Rectal smooth muscle tissue (tissue), 1 donor: ENCODE results near the gene IFI35.
A peak's percentile ranks its signal among the peaks of the same experiment; 100 is the strongest.

Experiments
- H3K27ac ChIP-seq: one replicate; pipeline ENCODE4 v1.7.0; 2013; ENCODE audit warnings: low read depth, low read length, inconsistent platforms
- H3K27me3 ChIP-seq: one replicate; pipeline ENCODE4 v1.7.0; 2013; ENCODE audit warnings: low read length; ENCODE audit not compliant: control insufficient read depth, insufficient read depth
- H3K36me3 ChIP-seq: one replicate; pipeline ENCODE4 v1.7.0; 2013; ENCODE audit warnings: low read length; ENCODE audit not compliant: control insufficient read depth, insufficient read depth
- H3K4me1 ChIP-seq: one replicate; pipeline ENCODE4 v1.7.0; 2013; ENCODE audit warnings: low read length; ENCODE audit not compliant: control insufficient read depth, insufficient read depth
- H3K4me3 ChIP-seq: one replicate; pipeline ENCODE4 v1.7.0; 2013; ENCODE audit warnings: low read length
- H3K9ac ChIP-seq: one replicate; pipeline ENCODE4 v1.7.0; 2013; ENCODE audit warnings: low read length

Gene IFI35

DNA sequence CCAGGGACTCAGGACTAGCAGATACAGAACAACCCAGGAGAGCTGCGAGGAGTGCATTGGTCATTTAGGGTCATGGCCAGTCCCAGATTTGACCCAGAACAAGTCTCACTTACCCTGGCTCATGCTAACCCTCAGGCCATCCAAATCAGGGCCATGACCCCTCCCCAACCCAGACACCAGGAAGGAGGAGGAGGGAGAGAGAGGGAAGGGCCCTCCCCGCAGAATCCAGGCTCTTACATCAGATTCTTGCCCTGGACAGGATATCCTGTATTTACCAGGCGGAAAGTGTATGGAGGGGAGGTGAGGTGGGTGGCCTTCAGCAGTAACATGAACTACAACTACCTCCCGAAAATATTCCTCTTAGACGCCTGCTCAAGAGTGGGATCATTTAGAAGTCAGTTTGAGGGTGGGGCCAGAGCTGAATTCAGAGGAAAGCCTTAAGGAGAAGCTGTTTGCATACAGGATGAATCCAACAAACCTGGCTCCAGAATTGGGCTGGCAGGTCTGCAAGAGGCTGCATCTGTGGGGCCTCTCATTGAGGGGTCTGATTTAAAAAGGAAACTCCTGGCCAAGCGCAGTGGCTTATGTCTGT, 13.5 kb downstream of the IFI35 start:
- Histone ChIP-seq H3K4me1 (peaks cover 13% of the 10 kb centered on the region), H3K4me3 (no peak overlapping the region), H3K27ac (peak overlapping the region; percentile 50), H3K9ac (no peak overlapping the region), H3K27me3 (no peaks in the 10 kb centered on the region), H3K36me3 (peaks cover 8% of the 10 kb centered on the region)

DNA sequence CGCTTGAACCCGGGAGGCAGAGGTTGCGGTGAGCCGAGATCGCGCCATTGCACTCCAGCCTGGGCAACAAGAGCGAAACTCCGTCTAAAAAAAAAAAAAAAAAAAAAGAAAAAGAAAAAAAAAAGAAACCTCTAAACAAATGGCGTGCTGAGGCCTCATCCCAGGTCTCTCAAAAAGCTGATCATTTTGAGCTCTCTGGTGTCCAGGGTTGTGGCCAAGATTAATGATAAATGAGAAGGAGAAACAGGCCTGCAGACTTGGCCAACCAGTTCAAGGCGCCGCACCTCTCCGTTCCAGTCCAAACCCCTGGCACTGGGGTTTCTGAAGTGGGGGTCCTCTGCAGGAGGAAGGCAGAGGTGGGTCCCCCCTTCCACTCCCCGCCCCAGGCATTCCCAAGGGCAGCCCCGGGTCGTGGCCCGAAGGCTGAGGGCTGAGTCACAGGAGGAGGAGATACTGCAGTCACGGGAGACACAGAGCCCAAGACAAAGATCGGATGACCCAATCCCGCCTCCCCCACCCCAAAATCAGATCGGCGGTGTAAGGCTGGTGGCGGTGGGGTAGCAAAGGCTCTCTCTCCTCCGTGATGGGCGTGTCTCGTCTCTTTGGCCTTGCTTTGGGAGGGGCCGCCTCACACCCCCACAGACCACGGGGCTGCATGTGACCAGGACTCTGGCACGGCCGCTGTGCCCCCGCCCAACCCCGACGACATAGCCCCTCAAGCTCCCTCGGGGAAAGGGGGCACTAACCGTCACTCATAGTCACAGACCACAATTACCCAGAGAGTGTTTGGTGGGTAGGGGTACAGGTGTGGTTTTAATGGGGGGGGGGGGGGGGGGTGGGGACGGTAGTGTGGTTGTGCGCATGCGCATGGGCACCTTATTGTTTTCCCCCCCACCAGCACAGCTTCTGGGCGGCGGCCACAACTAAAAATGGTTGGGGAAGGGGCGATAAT, 14.5 kb downstream of the IFI35 start:
- no peaks in the 10 kb centered on the region for H3K27me3 ChIP-seq
- H3K9ac ChIP-seq, result peak overlapping the region; percentile 70
- H3K36me3 ChIP-seq, result peaks cover 8% of the 10 kb centered on the region
- peak overlapping the region; percentile 99 for H3K4me3 ChIP-seq
- H3K4me1 ChIP-seq, result peaks cover 13% of the 10 kb centered on the region
- H3K27ac ChIP-seq, result peak overlapping the region; percentile 82

DNA sequence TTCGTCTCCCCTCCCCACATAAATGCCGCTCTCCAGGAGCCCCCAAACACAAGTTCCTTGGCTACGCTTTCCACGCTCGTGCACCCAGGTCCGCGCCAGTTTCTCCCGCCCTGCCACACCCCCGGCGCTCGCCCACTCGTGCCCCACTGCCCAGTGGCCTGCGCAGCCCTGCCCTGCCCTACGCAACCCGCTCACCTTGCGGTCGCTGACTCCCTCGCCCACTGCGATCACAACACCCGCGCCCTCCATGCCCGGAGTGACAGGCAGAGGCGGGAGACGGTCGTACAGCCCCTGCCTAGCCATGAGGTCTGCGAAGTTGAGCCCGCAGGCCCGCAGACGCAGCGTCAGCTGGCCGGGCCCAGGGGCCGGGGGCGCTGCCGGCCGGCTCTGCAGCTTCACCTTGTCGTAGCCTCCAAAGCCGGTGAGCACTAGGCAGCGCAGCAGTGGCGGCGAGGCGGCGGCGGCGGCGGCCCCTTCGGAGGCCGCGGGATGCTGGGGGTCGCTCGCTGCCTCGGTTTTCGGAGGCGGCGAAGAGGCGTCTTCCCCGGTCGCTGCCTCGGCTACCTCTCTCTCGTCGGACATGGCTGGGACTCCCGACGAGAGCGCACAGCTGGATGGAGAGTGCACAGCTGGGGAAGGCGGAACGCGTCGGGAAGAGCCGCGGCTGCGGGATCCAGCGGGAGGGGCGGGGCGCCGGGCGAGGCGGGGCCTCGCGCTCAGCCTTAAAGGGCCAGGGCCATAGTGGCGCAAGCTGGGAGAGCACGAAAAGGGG, 15.3 kb downstream of the IFI35 start, which contains the start of gene VAT1:
Gene VAT1 (minus strand): TSS at position 645 of the 772 bp plus-strand sequence. CDS start 63 bp downstream, at position 582.
- peaks cover 8% of the 10 kb centered on the region for H3K36me3 ChIP-seq
- no peaks in the 10 kb centered on the region for H3K27me3 ChIP-seq
- H3K9ac ChIP-seq, result peak within 1 kb of the TSS; percentile 70
- peak within 1 kb of the TSS; percentile 99 for H3K4me3 ChIP-seq
- H3K27ac ChIP-seq, result peak within 1 kb of the TSS; percentile 82
- peaks cover 13% of the 10 kb centered on the region for H3K4me1 ChIP-seq

DNA sequence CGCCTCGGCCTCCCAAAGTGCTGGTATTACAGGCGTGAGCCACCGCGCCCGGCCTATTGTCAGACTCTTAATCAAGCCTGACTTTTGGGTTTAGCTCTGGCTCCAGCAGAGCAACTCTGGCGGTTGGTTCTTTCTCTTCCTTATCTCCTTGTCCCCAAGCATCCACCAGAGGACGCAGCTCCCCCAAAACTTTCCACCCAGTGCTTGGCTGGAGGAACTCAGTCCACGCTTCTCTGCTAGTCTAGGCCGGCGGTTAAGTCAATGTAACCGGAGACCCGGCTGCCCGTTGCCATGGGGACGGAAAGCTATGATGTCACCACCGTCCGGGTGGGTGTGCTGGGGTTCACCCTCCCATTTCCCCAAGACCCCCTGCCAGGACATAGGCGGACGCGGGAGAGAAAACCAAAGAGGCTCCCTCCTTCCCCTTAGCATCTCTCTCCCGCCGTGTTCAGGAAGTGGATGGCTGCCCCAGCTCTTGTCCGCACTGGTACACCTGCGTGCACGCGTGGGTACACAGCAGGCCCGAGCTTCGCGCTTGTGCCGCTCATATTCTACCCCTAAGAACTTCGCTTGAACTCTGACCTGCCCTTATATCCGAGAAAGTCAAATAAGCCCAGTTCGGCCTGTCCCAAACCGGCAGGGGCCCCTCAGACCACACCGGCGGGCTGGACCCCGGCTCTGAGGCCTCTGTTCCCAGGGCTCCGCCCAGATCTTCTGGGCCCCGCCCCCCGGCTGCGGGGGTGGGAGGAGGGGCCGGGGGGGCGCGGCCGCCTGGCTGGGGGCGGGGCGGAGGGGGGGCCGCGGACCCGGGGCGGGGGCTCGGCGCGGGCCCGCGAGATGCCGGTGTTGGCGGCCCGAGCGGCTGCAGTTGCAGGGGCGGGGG, 18.1 kb downstream of the IFI35 start, which contains the start of gene RND2:
Gene RND2 (plus strand): TSS at position 825 of the 883 bp plus-strand sequence. CDS start 117 bp downstream, outside the sequence.
- Histone ChIP-seq H3K36me3 (no peaks in the 10 kb centered on the region), H3K9ac (peak within 1 kb of the TSS; percentile 54), H3K27ac (peak within 1 kb of the TSS; percentile 70), H3K4me1 (peaks cover 6% of the 10 kb centered on the region), H3K4me3 (peak within 1 kb of the TSS; percentile 78), H3K27me3 (no peaks in the 10 kb centered on the region)

DNA sequence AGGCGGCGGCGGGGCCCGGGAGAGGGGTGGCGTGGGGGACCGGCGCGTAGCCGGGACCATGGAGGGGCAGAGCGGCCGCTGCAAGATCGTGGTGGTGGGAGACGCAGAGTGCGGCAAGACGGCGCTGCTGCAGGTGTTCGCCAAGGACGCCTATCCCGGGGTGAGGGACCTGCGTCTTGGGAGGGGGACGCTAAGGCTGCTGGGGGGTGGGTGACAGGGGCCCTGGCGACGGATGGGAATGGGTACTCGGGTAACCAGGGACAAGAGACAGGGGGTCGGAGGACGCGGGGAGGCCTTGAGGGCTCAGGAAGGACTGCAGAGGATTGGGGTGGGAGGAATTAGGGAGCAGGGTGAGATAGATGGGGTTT, 18.7 kb downstream of the IFI35 start:
- H3K4me1 ChIP-seq, result peaks cover under 1% of the 10 kb centered on the region
- no peaks in the 10 kb centered on the region for H3K27me3 ChIP-seq
- H3K27ac ChIP-seq, result no peak overlapping the region
- H3K9ac ChIP-seq, result no peak overlapping the region
- peak overlapping the region; percentile 45 for H3K4me3 ChIP-seq
- H3K36me3 ChIP-seq, result no peaks in the 10 kb centered on the region

DNA sequence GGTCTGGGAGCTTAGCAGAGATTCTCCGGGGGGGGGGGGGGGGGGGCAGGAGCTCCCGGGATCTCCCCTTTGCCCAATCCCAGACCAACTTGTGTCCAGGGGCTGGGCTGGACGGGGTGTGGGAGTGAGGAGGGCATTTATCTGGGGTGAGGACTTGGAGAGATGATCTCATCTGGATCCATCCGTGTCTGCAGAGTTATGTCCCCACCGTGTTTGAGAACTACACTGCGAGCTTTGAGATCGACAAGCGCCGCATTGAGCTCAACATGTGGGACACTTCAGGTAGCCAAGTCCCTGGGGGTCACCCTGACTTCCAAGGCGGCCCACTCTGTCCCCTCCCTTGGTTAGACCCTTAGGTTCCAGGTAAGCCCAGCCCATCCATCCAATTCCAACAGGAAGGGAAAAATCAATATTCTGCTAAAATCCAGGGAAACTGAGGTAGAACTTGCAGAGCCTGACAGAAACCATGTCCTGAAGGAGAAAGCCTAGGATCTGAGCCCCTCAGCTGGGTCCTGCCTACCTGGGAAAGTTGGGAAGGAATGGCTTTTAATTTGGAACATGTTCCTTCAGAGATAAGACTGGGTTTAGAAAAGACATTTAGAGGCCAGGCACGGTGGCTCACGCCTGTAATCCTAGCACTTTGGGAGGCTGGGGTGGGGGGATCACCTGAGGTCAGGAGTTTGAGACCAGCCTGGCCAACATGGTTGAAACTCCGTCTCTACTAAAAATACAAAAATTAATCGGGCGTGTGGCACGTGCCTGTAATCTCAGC, 19.4 kb downstream of the IFI35 start:
- H3K4me1 ChIP-seq, result no peaks in the 10 kb centered on the region
- H3K4me3 ChIP-seq, result no peak overlapping the region
- no peaks in the 10 kb centered on the region for H3K27me3 ChIP-seq
- no peak overlapping the region for H3K9ac ChIP-seq
- no peak overlapping the region for H3K27ac ChIP-seq
- no peaks in the 10 kb centered on the region for H3K36me3 ChIP-seq

DNA sequence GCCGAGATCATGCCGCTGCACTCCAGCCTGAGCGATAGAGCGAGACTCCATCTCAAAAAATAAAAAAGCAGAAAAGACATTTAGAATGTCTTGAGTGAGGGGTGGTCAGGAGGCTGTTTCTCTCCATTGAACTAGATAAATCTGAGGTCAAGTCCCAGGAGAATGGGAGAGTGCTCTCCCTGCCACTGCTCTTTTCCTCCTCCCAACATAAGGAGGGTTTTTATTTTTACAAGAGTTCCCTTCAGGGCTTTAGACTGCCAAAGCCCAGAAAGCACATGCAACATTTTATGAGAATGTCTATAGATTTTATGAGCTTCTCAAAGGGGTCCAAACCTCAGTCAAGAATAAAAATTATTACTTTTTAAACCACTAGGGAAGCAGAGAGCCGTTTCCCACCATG, 20.0 kb downstream of the IFI35 start:
- no peak overlapping the region for H3K9ac ChIP-seq
- H3K4me1 ChIP-seq, result no peaks in the 10 kb centered on the region
- no peak overlapping the region for H3K4me3 ChIP-seq
- no peaks in the 10 kb centered on the region for H3K36me3 ChIP-seq
- no peak overlapping the region for H3K27ac ChIP-seq
- no peaks in the 10 kb centered on the region for H3K27me3 ChIP-seq

DNA sequence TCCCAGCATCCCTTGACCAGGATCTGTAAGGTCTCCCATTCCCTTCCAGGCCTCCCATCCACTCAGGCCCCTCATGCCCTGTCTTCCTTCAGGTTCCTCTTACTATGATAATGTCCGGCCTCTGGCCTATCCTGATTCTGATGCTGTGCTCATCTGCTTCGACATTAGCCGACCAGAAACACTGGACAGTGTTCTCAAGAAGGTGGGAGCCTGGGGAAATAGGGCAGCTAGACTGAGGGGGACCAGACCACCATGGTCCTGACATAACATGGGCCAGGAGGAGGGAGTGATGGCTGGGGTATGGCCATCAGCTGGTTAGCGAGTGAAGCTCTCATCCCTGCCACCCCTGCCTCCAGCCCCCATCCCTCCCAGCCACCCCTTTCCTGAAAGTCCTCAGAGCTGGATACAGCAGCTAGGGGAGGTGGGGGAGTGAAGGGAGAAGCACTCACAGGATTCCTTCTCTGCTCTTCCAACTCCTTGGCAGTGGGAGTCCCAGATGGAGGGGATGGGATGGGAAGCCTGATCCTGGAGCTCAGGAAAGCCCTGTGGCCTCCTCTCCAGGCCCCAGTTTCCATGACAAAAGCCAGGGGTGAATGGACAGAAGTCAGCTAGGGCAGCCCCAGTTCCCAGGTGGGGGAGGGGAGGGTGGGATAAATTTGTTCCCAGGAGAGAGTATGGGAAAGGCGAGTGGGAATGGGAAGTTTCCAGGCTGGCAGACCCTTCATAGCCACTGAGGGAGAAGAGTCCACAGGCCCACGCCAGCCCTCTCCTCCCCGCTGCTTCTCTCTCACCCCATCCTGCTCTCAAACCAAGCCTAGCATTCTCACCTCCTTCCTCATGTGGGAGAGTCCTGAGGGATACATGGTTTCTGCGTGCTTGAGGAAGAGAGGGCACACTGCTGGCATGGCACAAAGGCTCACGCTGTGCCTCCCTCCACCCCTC, 20.8 kb downstream of the IFI35 start:
- Histone ChIP-seq H3K4me1 (no peaks in the 10 kb centered on the region), H3K27ac (no peak overlapping the region)

DNA sequence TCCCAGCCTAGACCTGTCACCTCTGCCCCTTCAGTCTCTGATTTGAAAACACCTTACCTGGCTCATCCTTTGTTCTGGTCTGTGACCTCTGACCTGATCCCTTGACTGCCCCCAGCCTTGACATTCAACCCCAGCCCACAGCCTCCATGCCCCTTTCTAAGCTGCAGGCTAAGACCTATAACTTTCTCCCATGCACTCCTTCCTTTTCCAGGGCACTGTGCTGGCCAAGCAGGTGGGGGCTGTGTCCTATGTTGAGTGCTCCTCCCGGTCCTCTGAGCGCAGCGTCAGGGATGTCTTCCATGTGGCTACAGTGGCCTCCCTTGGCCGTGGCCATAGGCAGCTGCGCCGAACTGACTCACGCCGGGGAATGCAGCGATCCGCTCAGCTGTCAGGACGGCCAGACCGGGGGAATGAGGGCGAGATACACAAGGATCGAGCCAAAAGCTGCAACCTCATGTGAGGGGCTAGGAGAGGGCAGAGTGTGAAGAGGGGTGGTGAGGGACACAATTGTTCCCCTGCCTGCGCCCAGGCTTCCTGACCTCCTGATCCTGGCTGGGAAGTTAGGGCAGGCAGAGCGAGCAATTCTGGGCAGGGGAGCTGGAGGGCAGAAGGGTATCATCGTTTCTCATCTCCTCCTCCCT, 21.8 kb downstream of the IFI35 start:
- Histone ChIP-seq H3K36me3 (no peaks in the 10 kb centered on the region), H3K4me3 (no peak overlapping the region), H3K27me3 (no peaks in the 10 kb centered on the region), H3K4me1 (no peaks in the 10 kb centered on the region), H3K9ac (no peak overlapping the region), H3K27ac (no peak overlapping the region)

More for the DNA sequence above, 20.8 kb downstream of the IFI35 start:
- H3K4me3 ChIP-seq, result no peak overlapping the region
- H3K9ac ChIP-seq, result no peak overlapping the region
- no peaks in the 10 kb centered on the region for H3K36me3 ChIP-seq
- no peaks in the 10 kb centered on the region for H3K27me3 ChIP-seq

DNA sequence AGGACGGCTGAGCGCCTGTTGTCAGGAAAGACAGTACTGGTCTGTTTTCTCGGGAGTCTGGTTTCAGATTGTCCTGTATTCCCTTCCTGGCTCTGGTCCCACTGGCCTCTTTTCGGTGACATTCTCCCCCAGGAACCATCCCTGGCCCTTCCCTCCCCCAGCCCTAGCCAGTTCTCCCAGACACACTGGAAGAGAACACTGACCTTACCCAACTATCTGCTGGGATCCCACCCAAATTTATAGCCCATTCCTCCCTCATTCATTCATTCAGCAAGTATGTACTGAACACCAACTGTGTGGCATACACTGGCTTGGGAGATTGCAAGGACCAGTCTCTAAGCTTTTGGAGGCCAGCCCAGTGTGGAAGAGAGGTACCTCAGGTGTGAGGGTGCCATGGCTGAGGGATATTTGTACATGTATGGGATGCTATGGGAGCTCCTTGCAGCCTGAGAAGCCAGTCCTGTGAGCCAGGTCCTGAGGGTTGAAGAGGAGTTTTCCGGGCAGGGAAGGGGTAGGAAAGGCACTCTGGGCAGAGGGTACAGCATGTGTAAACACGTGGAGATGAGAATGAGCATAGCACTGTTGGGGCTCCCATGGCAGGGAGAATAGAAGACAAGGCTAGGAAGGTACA, 23.7 kb downstream of the IFI35 start:
- Histone ChIP-seq H3K9ac (no peak overlapping the region), H3K27ac (no peak overlapping the region)

More for the DNA sequence above, 23.7 kb downstream of the IFI35 start:
- no peak overlapping the region for H3K4me3 ChIP-seq
- H3K4me1 ChIP-seq, result no peaks in the 10 kb centered on the region
- no peaks in the 10 kb centered on the region for H3K27me3 ChIP-seq
- H3K36me3 ChIP-seq, result no peaks in the 10 kb centered on the region
